Esophagus squamous epithelium (tissue), 4 donors: Measurements from ENCODE around the gene THSD8.

Experiments
- CTCF ChIP-seq, 6 experiments: fragments of 450-650 bp in 4 of 6; fragments of 200-600 bp in 2 of 6; sonication (generic) in 2 of 6; IDR thresholded peaks; one replicate each; pipeline ENCODE4 v1.5.1; 2016 to 2019; ENCODE audit warnings: antibody characterized with exemption in 6 of 6, mild to moderate bottlenecking in 4 of 6, moderate library complexity in 4 of 6
- POLR2A ChIP-seq, 4 donors: fragments of 450-650 bp; IDR thresholded peaks; one replicate each; pipeline ENCODE4 v1.6.1; 2017; ENCODE audit warnings: antibody characterized with exemption in 4 of 4, mild to moderate bottlenecking in 4 of 4, moderate library complexity in 3 of 4

- TF ChIP-seq CTCF (IDR thresholded peaks at IDR 0.05) (no peak), POLR2A (IDR thresholded peaks at IDR 0.05) (no peak)
Observed at GRCh38 chr19:12843999-12844732, 42.3 kb downstream of the THSD8 start.
